GM12878 (cell line): ENCODE measurements around the gene XPO6. TPM values are rescaled to one million over a fixed set of nuclear protein-coding genes. Genes with fewer than 3 reads are reported as not detected.
A peak's percentile ranks its signal among the peaks of the same experiment; 100 is the strongest.

Experiments
- ATAC-seq: fragments of 200-7000 bp; cut with Tn5 transposase; 3 replicates; pipeline ENCODE4 v1.9.1; 2020; ENCODE audit warnings: mild to moderate bottlenecking, moderate library complexity
- BruUV-seq: library from RNA; stranded (reverse); fragments of 400-500 nt; replicated peaks from 2 replicates; lab custom pipeline; 2021; lab: Mats Ljungman, UMichigan
- CTCF ChIA-PET: fragments of 300-600 bp; sonication (Branson Sonifier 250); formaldehyde crosslinking; extraction: SDS; loops from one replicate; lab custom pipeline; 2021; ENCODE audit warnings: inconsistent platforms; lab: Yijun Ruan, JAX
- POLR2A ChIA-PET: fragments of 350-600 bp; formaldehyde crosslinking; extraction: SDS; loops from one replicate; lab custom pipeline; 2021; ENCODE audit warnings: inconsistent platforms; lab: Charles Lee
- RAD21 ChIA-PET: fragments of 300-600 bp; sonication (Branson Sonifier 250); formaldehyde crosslinking; loops from one replicate; lab custom pipeline; 2023; ENCODE audit warnings: antibody characterized with exemption; ENCODE audit not compliant: unreplicated experiment; lab: Charles Lee
- SMC1A ChIA-PET: fragments of 300-600 bp; sonication (Branson Sonifier 250); formaldehyde crosslinking; loops from one replicate; lab custom pipeline; 2023; ENCODE audit not compliant: unreplicated experiment, uncharacterized antibody; lab: Charles Lee
- DNase-seq: peaks from one replicate; pipeline ENCODE4 v3.0.0-alpha.2; 2011; ENCODE audit warnings: low read depth, low spot score
- FAIRE-seq: peaks from 3 replicates; lab custom pipeline; 2011; peaks lifted over from hg19 to GRCh38; lab: Jason Lieb, UNC
- H2AFZ ChIP-seq: 2 replicates; pipeline ENCODE4 v1.6.0; 2011; ENCODE audit warnings: low read depth, low read length, control low read depth; ENCODE audit not compliant: control insufficient read depth
- H3K27ac ChIP-seq: 2 replicates; pipeline ENCODE4 v1.5.1; 2011; ENCODE audit warnings: control low read depth; ENCODE audit not compliant: control insufficient read depth, insufficient read depth
- H3K27me3 ChIP-seq, 2 experiments: replicated peaks in 1 of 2; 2 replicates each; pipeline versions ENCODE4 v1.6.0 to v1.6.1; 2011; ENCODE audit warnings: low read length in 1 of 2; ENCODE audit not compliant: control insufficient read depth in 2 of 2, insufficient read depth in 2 of 2
- H3K36me3 ChIP-seq, 2 experiments: 2 replicates each; pipeline ENCODE4 v1.5.1; 2011; ENCODE audit warnings: low read length in 1 of 2; ENCODE audit not compliant: control insufficient read depth in 2 of 2, insufficient read depth in 2 of 2
- H3K4me1 ChIP-seq: 2 replicates; pipeline ENCODE4 v1.6.1; 2011; ENCODE audit warnings: mild to moderate bottlenecking, low read length, moderate library complexity, mixed read lengths; ENCODE audit not compliant: control insufficient read depth, insufficient read depth
- H3K4me2 ChIP-seq: 2 replicates; pipeline ENCODE4 v1.6.0; 2011; ENCODE audit warnings: control low read depth; ENCODE audit not compliant: control insufficient read depth, insufficient read depth
- H3K4me3 ChIP-seq: fragments of 200-600 bp; sonication (generic); 2 replicates; pipeline ENCODE4 v1.5.1; 2016
- H3K79me2 ChIP-seq: 2 replicates; pipeline ENCODE4 v1.6.0; 2011; ENCODE audit warnings: low read length; ENCODE audit not compliant: control insufficient read depth, insufficient read depth
- H3K9ac ChIP-seq: 2 replicates; pipeline ENCODE4 v1.8.0; 2011; ENCODE audit warnings: low read length, control low read depth, mixed read lengths; ENCODE audit not compliant: control insufficient read depth, insufficient read depth
- H3K9me3 ChIP-seq: replicated peaks from 3 replicates; pipeline ENCODE4 v1.5.1; 2011; ENCODE audit warnings: mild to moderate bottlenecking, low read length; ENCODE audit not compliant: control insufficient read depth, insufficient read depth
- H4K20me1 ChIP-seq: 2 replicates; pipeline ENCODE4 v1.6.0; 2011; ENCODE audit not compliant: control insufficient read depth, insufficient read depth
- BCL11A ChIP-seq: IDR thresholded peaks from 2 replicates; pipeline ENCODE4 v1.6.1; 2011; ENCODE audit warnings: low read depth, low read length
- BRCA1 ChIP-seq: IDR thresholded peaks from 2 replicates; pipeline ENCODE4 v1.6.1; 2011; ENCODE audit warnings: low read depth, low read length, improper control_type of control experiment
- ESRRA ChIP-seq: IDR thresholded peaks from 2 replicates; pipeline ENCODE4 v1.6.1; 2012; ENCODE audit warnings: mild to moderate bottlenecking, low read length, improper control_type of control experiment
- HCFC1 ChIP-seq: fragments of 150-350 bp; IDR thresholded peaks from 2 replicates; pipeline ENCODE4 v1.6.1; 2014; ENCODE audit warnings: low read length
- MEF2A ChIP-seq: IDR thresholded peaks from 2 replicates; pipeline ENCODE4 v1.6.1; 2011; ENCODE audit warnings: low read depth, mild to moderate bottlenecking, low read length, moderate library complexity; ENCODE audit not compliant: insufficient read depth
- PAX5 ChIP-seq: IDR thresholded peaks from 2 replicates; pipeline ENCODE4 v1.6.1; 2011; ENCODE audit warnings: low read depth, low read length, borderline replicate concordance
- PRDM15 ChIP-seq: fragments of 450-650 bp; formaldehyde crosslinking; IDR thresholded peaks from 2 replicates; pipeline ENCODE4 v1.4.0; 2020; ENCODE audit warnings: mild to moderate bottlenecking, moderate library complexity
- WGBS: methylation state at CpG from one replicate; pipeline ENCODE4 v1.1.6; 2016; ENCODE audit warnings: low lambda C conversion rate; ENCODE audit not compliant: insufficient replicate concordance, insufficient coverage; ENCODE audit errors: missing lambda C conversion rate; 5-methylcytosine and 5-hydroxymethylcytosine counted together
- in situ Hi-C: fragments of 300-500 bp; cut with MboI; formaldehyde crosslinking; loops from 9 replicates; pipeline ENCODE4 v1.14.3; 2018; ENCODE audit warnings: mixed read lengths
- intact Hi-C: fragments of 100-400 bp; cut with micrococcal nuclease; formaldehyde crosslinking; loops from one replicate; pipeline ENCODE4 v1.14.2; 2022; ENCODE audit not compliant: unreplicated experiment
- polyA plus RNA-seq, 11 experiments: library from polyadenylated mRNA; depleted of rRNA in 4 of 11; unstranded in 6 of 11; stranded (reverse) in 5 of 11; fragments of >200 nt; fragmentation: Nextera tagmentation in 4 of 11; fragmentation: Illumina TruSeq in 1 of 11; extraction: Ambion mirVana in 4 of 11; extraction: Trizol in 1 of 11; gene quantifications; 1 replicate in 1 of 11; 2 replicates in 10 of 11; pipeline versions ENCODE4 v1.2.1 to v1.2.3, GENCODE V29; 2011 to 2016; ENCODE audit warnings: inconsistent platforms in 2 of 11, missing spikeins in 2 of 11, low read depth in 1 of 11
- total RNA-seq, 4 experiments: library from RNA; depleted of rRNA in 3 of 4; stranded (reverse); fragments of >200 nt in 3 of 4; fragmentation: Illumina TruSeq in 1 of 4; extraction: Trizol in 1 of 4; gene quantifications; 2 replicates each; pipeline versions ENCODE4 v1.2.1 to v1.2.3, GENCODE V29; 2013 to 2021
- TF ChIP-seq, protein P1 (sequence below): fragments of 450-650 bp; IDR thresholded peaks from 2 replicates; pipeline ENCODE4 v1.6.1; 2016; ENCODE audit warnings: mild to moderate bottlenecking

Gene XPO6
- total and polyA plus RNA-seq, 10 of the 15 experiments (the other 5 are each of a cell fraction or from before 2014, with no cell fraction given): 9.9 to 246 (median 110) TPM

DNA sequence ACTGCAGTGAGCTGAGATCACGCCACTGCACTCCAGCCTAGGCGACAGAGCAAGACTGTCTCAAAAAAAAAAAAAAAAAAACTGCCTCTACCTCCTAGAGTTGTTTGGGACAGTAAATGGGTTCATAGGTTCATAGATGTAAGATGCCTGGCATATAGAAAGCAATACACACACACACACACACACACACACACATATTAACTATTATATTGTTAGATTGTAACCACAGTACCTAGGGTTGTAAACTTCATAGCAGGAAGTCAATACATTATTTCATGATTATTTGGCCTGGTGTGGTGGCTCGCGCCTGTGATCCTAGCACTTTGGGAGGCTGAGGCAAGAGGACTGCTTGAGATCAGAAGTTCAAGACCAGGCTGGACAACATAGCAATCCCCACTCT is 5.8 kb downstream of the XPO6 start:
- POLR2A ChIA-PET: interaction anchor here (0.6 to 1.3 kb wide), 2 partner anchors 12 to 75 kb away, joined by 3 to 4 read pairs; no protein-coding TSS in a partner anchor
- Histone ChIP-seq H3K4me3 (0 out of 2 replicates have a peak overlapping the region, but pooled peaks have one; percentile 3), H3K79me2 (peaks cover 92% of the 10 kb centered on the region), H3K36me3 (peaks cover 7 to 36% of the 10 kb centered on the region in 2 experiments), H3K27ac (no peak overlapping the region), H3K4me2 (no peak overlapping the region; the same call in 1 of the 2 replicates), H4K20me1 (peaks cover 7% of the 10 kb centered on the region), H3K27me3 (no peaks in the 10 kb centered on the region), H3K4me1 (peaks cover 21% of the 10 kb centered on the region), H3K9ac (no peak overlapping the region), H2AFZ (no peak overlapping the region), H3K9me3 (no peaks in the 10 kb centered on the region)
- FAIRE-seq (no peak), DNase-seq (no peak), ATAC-seq (no peak)
- RAD21 ChIA-PET: interaction anchor here (12.5 kb wide), 1 partner anchor 16 kb away, joined by 192 read pairs; no protein-coding TSS in a partner anchor
- BruUV-seq: no TSS peak
- TF ChIP-seq BCL11A (no peak), ESRRA (no peak), HCFC1 (no peak), BRCA1 (no peak), MEF2A (no peak), PRDM15 (CRISPR knock-in tag) (no peak), PAX5 (no peak)
- TF ChIP-seq, protein P1, sequence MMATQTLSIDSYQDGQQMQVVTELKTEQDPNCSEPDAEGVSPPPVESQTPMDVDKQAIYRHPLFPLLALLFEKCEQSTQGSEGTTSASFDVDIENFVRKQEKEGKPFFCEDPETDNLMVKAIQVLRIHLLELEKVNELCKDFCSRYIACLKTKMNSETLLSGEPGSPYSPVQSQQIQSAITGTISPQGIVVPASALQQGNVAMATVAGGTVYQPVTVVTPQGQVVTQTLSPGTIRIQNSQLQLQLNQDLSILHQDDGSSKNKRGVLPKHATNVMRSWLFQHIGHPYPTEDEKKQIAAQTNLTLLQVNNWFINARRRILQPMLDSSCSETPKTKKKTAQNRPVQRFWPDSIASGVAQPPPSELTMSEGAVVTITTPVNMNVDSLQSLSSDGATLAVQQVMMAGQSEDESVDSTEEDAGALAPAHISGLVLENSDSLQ: no peak
- intact Hi-C loops (no loop called here), in situ Hi-C loops (no loop called here)
- CTCF ChIA-PET: interaction anchor here (1.3 to 8.1 kb wide), 3 partner anchors 12 to 65 kb away, joined by 4 to 91 read pairs (median 31); no protein-coding TSS in a partner anchor
- SMC1A ChIA-PET: interaction anchor here (1.3 to 8.7 kb wide), 3 partner anchors 9 to 18 kb away, joined by 3 to 272 read pairs (median 6); no protein-coding TSS in a partner anchor
- WGBS: 100% methylated on average over 2 of the region's 4 CpGs
